ENCODE results near the gene NRROS. TPM values are rescaled to one million over a fixed set of nuclear protein-coding genes. Genes with fewer than 3 reads are reported as not detected.

The NRROS gene
- total and polyA plus RNA-seq, 2 of the 13 experiments (the other 11 are each of a cell fraction or from before 2014, with no cell fraction given): not detected

GRCh38 chr3:196636369-196637349, 2.8 kb upstream of the NRROS start (continued):
- TF ChIP-seq ZNF646 (CRISPR knock-in tag; IDR thresholded peaks at IDR 0.05): no peak
- no peak for TF ChIP-seq ZFP37 (CRISPR knock-in tag; IDR thresholded peaks at IDR 0.05; ENCODE audit: borderline replicate concordance)
- TF ChIP-seq ZMAT5 (CRISPR knock-in tag; IDR thresholded peaks at IDR 0.05; ENCODE audit: borderline replicate concordance, low read depth): no peak
- no peak for TF ChIP-seq ZEB1 (IDR thresholded peaks at IDR 0.05; ENCODE audit: insufficient replicate concordance, low read depth)
- TF ChIP-seq ZNF510 (CRISPR knock-in tag; IDR thresholded peaks at IDR 0.05; ENCODE audit: low read depth): no peak; the same call in 1 of the 2 replicates
- 0 out of 2 replicates have a peak, but pooled peaks have one; percentile 23 for TF ChIP-seq THAP9 (CRISPR knock-in tag; IDR thresholded peaks at IDR 0.05; ENCODE audit: borderline replicate concordance)
- TF ChIP-seq ZZZ3 (CRISPR knock-in tag; IDR thresholded peaks at IDR 0.05; ENCODE audit: borderline replicate concordance): no peak
- TF ChIP-seq KDM5A (IDR thresholded peaks at IDR 0.05; ENCODE audit: borderline replicate concordance, low read length): no peak
- TF ChIP-seq MAFF (IDR thresholded peaks at IDR 0.05; ENCODE audit: low read depth, low read length): no peak
- no peak for TF ChIP-seq SOX5 (CRISPR knock-in tag; IDR thresholded peaks at IDR 0.05; ENCODE audit: borderline replicate concordance)
- no peak for TF ChIP-seq GFI1 (CRISPR knock-in tag; IDR thresholded peaks at IDR 0.05; ENCODE audit: borderline replicate concordance)
- no peak for TF ChIP-seq RFX1 (IDR thresholded peaks at IDR 0.05)
- TF ChIP-seq KDM6A (CRISPR knock-in tag; IDR thresholded peaks at IDR 0.05; ENCODE audit: low read depth): no peak
- TF ChIP-seq ZNF772 (CRISPR knock-in tag; IDR thresholded peaks at IDR 0.05): no peak
- TF ChIP-seq ZBTB46 (CRISPR knock-in tag; IDR thresholded peaks at IDR 0.05; ENCODE audit: borderline replicate concordance): no peak
- TF ChIP-seq ZBTB1 (CRISPR knock-in tag; IDR thresholded peaks at IDR 0.05; ENCODE audit: borderline replicate concordance): no peak
- no peak for TF ChIP-seq NCOA1 (CRISPR knock-in tag; IDR thresholded peaks at IDR 0.05)

Data from HepG2 (cell line).